Activated T-cell treated with anti-CD3 and anti-CD28 coated beads for 48 hours (primary cell): Measurements from ENCODE around the gene CA5A.
A peak's percentile ranks its signal among the peaks of the same experiment; 100 is the strongest.
"Not testable (repeated sequence)": the region's sequence is repeated elsewhere in the genome, so short reads cannot be mapped to it uniquely, and the experiment has no call there.

Experiments
- DNase-seq: peaks from one replicate; pipeline ENCODE4 v3.0.0-alpha.2; 2020; ENCODE audit warnings: low read depth

CA5A gene

DNA sequence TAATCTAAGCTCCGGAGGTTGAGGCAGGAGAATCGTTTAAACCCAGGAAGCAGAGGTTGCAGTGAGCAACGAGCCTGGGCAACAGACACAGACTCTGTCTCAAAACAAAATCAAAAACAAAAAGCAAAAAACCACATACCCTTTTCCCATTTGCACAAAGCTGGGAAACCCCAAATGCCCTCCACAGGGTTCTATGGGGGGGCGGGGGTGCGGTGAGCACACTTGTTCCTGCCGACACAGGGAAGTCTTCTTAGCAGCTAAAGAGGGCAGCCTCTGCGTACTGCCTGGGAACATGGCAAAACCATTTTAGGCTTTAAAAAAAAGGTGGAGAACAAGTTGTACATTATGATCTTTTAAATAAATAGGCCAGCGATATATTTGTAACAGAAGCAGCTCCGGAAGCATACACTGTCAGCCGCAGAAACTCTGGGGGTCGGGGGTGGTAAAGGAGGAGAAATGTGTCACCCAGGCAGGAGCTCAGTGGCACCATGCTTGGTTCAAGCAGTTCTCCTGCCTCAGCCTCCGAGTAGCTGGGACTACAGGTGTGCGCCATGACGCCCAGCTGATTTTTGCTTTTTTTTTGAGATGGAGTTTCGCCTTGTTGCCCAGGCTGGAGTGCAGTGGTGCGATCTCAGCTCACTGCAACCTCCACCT, 70.3 kb downstream of the CA5A start:
- not testable (repeated sequence) for DNase-seq

DNA sequence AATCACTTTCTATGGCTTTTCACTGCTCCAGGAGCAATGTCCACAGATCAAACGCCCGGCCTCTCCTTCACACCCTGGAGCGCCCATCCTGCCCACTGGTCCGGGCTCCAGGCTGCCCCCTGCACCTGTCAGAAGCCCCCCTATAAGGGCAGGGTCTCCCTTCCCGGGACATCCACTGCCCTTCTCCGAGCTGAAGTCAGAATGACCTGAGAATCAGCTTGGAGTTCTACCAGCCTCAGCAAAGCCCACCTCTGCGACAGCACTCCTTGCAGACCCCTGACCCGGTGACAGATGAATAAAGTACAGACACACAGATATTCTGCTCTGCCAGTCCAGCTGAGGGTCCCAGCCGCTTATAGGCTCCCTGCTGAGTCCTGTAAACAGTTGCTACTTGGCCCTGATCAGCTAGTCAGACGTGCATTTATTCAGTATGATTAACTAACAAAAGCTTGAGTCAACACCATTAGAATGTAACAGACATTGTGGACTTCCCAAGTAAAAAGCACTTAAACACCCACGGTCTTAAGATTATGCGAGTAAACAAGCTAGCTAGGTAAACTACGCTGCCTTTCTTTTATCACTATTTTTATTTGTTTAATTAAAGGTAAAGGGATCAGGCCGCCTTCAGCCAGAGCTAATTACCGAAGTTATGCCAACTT, 71.9 kb downstream of the CA5A start:
- DNase-seq = no peak

DNA sequence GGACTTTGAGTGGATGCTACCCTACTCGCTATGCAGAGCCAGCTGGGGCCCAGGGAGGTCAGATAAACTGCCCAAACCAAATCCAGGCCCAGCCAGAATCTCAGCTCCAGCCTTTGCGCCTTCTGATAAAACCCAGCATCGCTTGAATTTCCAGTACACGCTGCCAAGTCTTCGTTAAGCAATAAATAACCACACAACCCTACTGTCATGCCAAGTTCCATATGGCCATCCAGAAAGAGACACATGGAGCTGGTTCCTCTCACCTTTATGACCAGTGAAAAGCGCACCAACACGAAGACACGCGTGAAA, 73.0 kb downstream of the CA5A start:
- DNase-seq = not testable (repeated sequence)

DNA sequence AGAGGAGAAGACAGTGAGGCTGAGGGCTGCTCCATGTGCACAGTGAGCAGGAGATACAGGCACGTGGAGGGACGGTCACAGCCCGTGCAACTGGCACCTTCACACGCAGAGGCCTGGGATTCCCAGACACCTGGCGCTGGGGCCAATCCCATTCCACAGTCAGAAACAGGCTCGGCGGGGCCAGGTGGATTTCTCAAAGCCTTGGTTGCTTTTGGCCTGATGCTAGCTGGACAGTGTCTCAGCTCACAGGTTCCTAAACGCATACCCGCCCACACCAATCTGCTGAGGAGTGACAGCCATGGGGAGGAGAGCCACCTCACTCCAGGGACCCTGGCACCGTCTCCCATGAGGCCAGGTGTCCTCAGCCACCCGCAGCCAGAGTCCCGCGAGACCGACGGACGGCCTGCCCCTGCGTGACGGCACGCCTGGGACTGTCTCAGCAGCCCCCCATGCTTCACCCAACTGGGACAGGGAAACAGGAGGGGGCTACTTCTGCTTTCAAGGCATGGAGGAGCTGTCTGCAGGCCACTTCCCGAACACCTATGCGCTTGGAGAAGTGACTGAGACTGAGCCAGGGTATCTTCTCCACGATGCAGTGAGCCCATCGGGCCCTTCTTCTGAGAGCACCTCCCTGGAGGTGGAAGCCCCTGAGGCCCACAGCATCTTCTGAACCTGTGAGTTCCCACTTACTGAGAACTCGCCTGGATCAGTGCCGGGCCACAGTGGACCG, 73.6 kb downstream of the CA5A start:
- not testable (repeated sequence) for DNase-seq

DNA sequence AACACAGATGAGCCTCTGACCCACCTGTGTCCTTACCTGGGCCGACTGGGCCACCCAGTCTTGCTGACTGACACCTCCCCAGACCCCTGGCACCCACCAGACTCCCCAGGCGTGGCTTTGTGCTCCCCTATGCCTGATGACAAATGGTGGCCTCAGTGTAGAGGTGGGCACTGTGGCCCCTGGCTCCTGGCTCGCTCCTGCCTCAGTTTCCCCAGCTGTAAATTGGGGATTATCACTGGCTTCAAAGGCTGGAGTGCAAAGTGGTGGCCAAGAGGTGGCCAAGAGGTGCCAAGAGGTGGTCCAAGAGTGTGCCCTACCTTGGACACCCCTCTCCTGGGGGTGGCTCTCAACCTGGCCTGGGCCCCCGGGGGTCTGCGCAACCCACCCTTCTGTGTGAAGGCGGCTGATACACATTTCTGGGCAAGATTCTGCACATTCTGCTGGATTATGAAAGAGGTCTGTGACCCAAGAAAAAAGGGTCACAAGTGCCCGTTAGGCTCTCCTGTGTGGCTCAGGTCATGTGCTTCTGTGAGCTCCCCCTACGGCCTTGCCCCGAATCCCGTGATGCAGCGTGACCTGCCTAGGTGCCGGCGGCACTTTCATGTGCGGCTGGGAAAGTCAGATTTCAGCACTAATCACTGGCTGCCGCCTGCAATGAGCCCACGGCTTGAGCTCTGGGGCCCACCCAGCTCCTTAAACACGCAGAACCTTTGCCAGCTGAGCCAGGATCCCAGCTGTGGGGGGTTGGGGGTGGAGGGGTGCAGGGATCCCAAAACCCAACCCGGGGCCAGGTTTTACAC, 74.8 kb downstream of the CA5A start:
- not testable (repeated sequence) for DNase-seq

DNA sequence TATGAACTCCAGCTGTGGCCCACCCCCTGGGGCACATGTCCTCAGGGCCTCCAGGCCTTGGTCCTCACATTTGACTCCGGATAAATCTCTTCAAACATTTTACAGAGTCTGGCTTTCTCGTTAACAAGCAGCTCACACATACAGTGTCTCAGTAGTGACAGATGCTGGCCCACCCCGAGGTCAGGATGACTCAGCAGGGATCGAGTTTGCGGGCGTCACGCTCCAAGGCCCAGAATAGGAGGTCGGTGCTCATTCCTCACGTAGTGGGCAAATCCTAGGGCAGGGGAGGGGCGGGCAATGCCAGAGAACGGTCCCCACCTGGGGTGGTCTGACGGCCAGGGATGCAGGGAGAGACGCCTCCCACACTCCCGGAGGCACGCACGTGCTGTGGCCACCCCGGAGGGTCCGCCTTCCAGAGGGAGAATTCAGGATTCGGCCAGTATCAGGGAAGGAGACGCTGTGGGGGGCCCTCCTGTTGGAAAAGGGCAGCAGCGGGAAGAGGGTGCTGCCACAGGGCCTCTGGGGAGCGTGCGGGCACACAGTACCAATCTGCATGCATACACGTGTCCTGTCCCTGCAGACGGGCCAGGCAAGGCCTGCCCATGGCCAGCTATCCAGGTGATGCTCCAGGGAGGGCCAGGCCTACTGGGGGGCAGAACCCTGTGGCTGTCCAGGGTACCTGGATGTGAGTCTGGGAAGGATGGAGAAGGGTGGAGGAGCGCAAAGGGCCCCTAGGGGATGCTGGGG, 75.6 kb downstream of the CA5A start:
- DNase-seq = no peak

DNA sequence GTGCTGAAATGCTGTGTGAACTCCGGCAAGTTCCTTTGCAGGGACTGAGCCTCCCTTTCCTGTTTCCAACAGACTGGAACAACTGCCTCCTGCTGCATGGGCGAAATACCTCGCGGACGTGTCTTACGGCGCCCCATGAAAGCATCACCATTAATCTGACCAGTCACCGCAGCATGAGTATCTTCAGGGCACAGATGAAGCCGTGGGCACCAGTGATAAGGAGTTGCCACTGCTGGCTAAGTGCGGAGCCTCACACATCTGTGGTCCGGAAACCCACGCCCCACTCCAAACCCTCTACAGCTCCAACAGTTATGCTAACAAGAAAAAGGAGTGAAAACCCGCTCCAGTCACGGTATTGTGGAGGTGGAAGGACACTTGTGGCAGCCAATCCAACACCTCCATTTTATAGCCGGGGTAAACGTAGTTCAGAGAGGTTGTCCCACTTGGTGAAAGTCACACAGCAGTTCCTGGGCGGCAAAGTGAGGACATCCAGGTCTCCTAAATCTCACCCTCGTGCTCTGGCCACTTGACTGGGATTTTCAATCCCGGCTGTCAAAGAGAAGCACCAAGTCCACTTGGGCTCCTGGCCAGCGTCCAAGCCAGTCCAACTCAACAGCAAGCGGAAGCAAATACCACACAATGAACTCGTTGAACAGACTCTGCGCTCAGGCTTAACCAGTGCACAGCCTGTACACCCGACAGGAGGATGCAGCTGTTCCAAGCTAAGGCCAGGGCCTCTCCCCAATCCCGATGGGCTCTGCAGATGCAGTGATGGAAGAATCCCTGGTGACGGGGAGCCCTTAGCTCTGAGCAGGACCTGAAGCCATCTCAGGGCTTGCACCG, 78.0 kb downstream of the CA5A start:
- not testable (repeated sequence) for DNase-seq

DNA sequence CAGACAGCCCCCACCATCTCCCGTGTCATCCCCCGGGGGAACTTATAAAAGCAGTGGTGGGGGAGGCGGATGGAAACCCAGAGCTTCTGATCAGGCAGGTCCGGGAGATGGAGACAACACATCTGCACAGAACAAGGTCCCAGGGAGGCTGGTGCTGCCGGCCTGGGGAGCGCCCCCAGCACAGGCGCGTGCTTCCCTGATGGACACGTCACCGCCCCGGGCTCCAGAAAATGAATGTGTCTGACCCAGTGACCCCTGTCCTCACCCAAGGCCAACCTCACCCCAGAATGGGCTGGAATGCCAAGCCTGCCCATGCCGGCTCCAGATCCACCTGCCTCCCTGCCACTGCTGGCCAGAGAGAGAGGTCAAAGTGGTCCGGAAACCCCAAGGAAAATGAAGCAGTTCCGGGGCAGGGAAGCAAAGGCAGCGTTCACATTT, 79.5 kb downstream of the CA5A start:
- no peak for DNase-seq

DNA sequence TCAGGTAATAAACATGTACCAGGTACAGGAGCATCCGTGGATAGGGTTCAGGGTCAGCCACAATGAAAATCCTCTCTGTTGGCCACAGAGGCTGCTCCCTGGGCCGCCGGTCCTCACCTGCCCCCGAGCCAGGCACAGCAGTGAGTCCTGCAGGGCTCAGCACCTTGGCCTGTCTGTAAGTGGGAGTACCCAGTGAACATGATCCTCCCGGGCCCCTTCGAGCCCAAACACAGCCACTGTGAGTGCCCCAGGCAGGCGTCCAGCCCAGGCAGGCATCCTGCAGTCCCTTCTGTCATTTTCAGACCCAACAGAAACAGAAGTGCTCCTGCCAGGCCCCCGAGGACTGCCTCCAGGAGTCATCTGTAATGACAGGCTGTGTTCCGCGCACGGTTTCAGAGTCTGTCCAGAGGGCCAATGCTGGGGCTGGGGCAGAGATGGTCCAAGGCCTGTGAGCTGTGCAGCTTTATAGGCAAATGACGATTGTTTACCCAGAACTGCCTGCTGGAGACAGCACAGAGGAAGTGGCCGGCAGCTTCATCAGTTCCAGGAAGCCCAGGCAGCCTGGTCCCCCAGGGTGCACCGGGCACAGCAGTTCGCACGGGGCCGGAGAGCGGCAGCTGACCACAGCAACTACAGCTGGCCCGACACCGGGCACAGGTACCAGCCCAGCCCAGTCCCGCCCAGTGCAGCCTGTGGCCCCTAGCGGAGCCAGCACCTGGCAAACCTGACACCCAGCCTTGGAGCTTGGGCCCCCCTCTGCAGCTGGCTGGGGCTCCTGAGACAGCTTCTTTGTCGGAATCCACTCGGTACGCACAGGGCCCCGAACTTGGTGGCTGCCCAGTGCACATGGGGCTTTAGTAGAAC, 80.2 kb downstream of the CA5A start:
- DNase-seq = no peak

DNA sequence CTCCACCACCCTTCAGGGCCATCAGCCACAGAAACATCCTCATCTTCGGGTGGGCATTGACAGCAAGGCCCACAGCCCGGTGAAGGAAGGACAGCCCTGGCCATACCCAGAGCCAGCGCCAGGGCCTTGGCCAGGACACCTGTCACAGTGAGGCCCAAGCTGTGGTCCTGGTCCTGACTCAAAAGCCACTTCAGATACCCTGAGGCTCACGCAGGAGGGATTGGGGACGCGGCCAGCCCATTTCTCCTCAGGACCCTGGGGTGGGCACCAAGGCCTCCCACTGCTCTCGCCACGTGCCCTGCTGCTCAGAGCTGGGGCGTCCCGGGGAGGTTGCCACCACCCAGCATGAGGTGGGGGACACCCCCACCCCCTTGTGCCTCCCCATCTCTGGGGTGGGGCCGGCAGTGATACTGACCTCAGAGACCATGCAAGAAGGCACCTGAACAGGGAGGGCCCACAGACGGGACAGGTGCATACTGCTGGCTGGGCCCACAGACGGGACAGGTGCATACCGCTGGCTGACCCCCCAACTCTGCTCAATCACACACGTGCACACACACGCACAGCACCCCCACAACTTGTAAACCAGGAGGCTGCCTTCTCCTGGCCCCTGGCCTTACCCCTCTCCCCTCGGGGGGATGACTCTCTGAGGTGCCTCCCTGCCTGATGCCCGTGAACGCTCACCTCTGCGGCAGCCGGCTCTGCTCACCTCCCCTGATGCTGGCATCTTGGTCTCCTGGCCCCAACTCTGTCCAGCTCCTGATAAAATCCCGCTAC, 81.2 kb downstream of the CA5A start:
- DNase-seq = no peak

DNA sequence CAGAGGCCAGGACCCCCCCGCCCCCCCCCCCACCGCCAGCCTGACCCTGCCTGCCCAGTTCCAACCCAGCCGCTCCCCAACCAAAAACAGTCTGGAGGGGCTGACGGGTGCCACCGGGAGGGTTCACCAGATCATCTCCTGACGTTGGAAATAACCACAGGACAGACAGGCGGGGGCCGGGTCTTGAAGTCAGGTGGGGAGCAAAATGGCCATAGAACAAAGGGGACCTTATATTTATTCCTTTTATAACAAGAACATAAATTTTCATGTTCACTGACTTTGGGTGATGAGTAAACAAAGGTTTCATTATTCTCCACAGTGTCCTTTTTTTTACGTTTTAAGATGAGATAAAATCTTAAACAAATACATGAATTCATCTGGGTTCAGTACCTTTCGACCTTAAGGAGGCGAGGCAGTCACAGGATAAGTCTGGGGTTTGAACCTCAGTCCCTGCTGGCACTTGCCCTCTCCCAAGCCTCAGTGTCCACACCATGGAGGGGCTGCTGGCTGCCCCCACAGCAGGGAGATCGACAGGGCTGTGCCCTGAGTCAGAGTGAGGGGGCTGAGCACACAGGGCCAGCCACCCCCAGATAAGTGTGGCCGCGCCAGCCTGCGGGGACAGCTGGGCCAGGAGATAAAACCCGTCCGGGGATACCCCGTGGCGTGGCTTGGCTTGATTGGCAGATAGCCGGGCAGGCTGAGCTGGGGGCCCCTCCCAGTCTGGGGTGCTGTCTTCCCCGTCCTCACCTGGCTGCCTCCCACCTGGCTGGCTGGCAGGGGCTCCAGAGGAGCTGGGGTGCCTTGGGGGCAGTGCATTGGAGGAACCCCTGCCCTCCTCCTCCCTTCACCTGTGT, 82.0 kb downstream of the CA5A start:
- DNase-seq = no peak

DNA sequence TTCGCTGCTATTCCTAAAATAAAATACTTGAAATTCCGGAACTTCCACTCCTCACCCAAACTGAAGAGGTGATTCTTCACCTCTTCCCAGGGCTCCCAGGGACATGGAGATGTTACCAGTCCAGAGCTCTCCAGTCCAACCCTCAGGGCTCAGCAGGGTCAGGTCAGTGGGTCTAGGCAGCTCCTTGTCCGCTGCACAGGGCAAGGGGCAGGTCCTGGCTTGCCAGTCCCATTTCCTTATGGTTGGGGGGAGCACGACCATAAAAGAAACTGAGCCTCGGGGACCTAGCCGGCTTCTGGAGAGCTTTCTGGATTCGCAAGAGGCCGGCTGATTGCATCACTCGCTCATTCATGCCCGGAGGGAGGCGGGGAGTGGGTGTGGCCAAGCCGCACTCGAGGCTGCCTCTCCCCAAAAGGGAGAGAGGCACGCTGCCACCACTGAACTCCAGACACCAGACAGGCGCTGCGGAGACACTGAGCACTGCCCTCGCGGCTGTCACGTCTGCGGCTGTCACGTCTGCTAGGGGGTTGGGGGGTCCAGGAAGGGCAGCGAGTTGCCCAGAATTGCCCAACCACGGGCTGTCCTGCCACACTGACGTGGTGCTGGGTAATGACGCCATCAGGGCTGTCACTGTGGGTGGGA, 82.8 kb downstream of the CA5A start:
- DNase-seq = peak; percentile 84

DNA sequence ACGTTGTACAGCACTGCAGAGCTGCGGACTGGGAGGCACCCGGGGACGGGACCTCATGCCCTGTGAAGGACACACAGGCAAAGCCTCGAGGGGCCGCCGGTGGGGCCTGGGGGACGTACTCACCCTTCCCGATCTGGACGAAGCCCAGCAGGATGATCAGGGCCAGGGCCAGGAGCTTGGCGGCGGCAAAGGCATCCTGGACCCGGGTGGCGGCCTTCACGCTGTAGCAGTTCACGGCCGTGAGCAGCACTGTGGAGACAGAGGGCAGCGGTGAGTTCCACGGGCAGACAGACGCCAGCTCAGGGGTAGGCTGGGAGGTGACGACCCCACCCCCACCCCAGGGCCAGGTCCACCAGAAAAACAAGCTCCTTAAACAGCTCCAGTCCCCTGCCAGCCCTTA, 84.7 kb downstream of the CA5A start:
- DNase-seq = no peak

DNA sequence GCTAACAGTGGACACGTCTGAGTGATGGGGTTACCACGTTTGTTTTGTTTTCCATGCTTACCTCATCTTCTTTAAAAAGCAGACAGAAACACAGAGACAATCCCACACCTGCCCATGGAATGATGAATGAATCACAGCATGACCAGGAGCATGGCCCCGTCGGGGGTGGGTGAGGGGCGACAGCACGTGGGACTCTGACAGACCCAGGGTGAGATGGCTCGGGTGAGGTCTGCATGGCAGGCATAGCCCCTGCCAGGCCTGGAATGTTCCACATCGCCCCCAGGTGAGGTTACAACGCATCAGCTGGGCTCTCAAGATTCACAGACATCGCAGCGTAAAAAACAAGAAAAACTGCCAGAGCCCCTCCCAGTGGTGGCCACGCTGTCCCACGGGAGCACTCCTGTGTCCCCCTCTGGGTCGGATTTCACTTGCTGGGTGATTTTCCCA, 85.2 kb downstream of the CA5A start:
- no peak for DNase-seq

DNA sequence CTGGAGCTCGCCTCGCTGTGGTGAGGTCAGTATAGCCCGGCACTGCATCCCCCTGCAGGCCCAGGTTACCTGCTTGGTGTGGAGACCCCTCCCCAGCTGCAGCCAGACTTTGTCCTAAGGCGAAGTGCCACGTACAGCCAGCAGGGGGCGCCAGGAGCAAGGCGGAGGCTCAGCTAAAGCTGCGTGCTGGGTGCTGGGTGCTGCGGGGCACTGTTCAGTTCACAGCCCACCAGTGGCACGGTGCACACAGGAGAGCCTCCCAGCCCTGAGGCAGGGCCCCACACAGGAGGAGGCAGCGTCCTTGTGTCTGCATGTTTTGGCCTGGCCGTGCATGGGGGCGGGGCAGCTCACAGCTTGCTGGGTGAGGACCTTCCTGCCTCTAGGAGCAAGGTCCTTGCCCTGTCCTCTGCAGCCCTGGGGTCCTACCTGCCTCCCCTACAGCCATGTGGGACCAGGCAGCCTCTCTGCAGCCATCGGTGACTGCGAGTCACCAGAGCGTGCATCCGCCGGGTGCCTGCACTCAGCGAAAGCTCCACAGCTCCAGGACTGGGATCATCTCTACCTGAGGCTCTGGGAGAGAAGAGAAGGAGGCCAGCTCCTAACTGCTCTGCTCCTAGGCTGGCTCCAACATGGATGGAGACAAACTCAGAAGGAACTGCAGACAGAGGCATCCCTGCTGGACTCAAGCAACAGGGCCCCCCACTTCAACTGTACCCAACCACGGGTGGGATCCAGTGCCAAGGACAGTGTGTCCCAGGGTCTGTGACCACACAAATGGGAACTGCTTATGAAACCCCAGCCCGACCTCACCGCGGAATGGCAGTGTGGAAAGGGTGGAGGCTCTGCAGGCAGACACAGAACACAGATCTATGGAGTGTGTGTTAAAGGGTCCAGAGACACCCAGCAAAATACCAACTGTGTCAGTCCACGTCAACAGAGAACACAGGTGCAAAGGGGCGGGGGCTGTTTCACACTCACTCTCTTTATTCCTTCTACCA, 86.0 kb downstream of the CA5A start:
- peak; percentile 64 for DNase-seq

DNA sequence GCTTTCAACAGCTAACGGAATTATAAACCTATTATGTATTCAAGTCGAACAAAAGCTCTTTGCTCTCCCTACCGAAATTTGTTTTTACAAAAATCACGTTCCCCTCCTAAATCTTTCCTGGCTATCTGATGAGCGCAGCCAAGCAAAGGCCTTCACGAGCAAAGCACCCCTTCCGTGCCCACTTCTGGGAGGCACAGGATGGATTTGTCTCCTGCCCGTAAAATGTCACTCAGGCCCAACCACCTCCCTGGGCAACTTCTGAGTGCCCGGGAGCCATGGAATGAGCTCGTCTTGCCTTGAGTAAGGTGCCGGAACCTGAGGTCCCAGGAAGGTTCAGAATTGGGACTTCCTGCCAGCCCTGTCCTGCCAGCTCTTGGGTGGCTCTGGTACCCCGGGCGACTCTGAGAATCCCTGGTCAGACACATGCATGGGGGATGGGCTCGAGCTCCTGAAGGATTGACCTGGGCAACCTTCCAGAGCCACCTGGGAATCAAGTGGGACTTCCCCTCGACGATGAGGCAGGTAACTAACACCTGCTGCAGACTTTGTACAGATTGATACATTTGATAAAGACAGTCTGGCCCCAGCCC, 86.8 kb downstream of the CA5A start:
- no peak for DNase-seq
